Measurements from ENCODE around the gene C10orf90. TPM values are rescaled to one million over a fixed set of nuclear protein-coding genes. Genes with fewer than 3 reads are reported as not detected.

C10orf90 gene
- total RNA-seq, 3 donors from 2014 or later (not counting 1 experiment from before 2014, with no cell fraction given): not detected

GRCh38 chr10:126459878-126460481 lies 210.5 kb downstream of the C10orf90 start:
- no peak overlapping the region for H3K27ac Mint-ChIP-seq
- no peak overlapping the region for H3K4me3 Mint-ChIP-seq
- no peak for TF ChIP-seq CTCF (IDR thresholded peaks at IDR 0.05)
- ATAC-seq (no peak), DNase-seq (no peak)
- WGBS (ENCODE audit: insufficient coverage): 83% methylated on average over 6 of the region's 6 CpGs
- no peaks in the 10 kb centered on the region for H3K4me1 ChIP-seq (ENCODE audit: control insufficient read depth, insufficient read depth, low read length)
- peaks cover 33 to 40% of the 10 kb centered on the region in 2 donors for H3K27me3 Mint-ChIP-seq (ENCODE audit: low read depth in 2 of 2)
- H3K4me3 ChIP-seq (ENCODE audit: low read length): no peak overlapping the region
- H3K27ac ChIP-seq (ENCODE audit: low read length): no peak overlapping the region
- no peaks in the 10 kb centered on the region for H3K9me3 Mint-ChIP-seq
- H3K4me1 Mint-ChIP-seq: peaks cover 0 to 11% of the 10 kb centered on the region in 2 donors
- no peaks in the 10 kb centered on the region for H3K36me3 ChIP-seq (ENCODE audit: control insufficient read depth, insufficient read depth, low read length)
- no peaks in the 10 kb centered on the region for H3K9me3 ChIP-seq (ENCODE audit: control insufficient read depth, insufficient read depth, low read length)
- no peaks in the 10 kb centered on the region for H3K36me3 Mint-ChIP-seq
- intact Hi-C loops (cut with micrococcal nuclease): no loop called here
- peaks cover 2% of the 10 kb centered on the region for H3K27me3 ChIP-seq (ENCODE audit: control insufficient read depth, insufficient read depth, low read length)

GRCh38 chr10:126459032-126459831 lies 211.3 kb downstream of the C10orf90 start:
- no peaks in the 10 kb centered on the region for H3K9me3 ChIP-seq (ENCODE audit: control insufficient read depth, insufficient read depth, low read length)
- H3K27me3 Mint-ChIP-seq (ENCODE audit: low read depth in 2 of 2): peaks cover 31 to 33% of the 10 kb centered on the region in 2 donors
- peaks cover 0 to 11% of the 10 kb centered on the region in 2 donors for H3K4me1 Mint-ChIP-seq
- no peaks in the 10 kb centered on the region for H3K9me3 Mint-ChIP-seq
- no peaks in the 10 kb centered on the region for H3K4me1 ChIP-seq (ENCODE audit: control insufficient read depth, insufficient read depth, low read length)
- intact Hi-C loops (cut with micrococcal nuclease): no loop called here
- no peak overlapping the region for H3K27ac ChIP-seq (ENCODE audit: low read length)
- no peaks in the 10 kb centered on the region for H3K36me3 Mint-ChIP-seq
- peaks cover 2% of the 10 kb centered on the region for H3K27me3 ChIP-seq (ENCODE audit: control insufficient read depth, insufficient read depth, low read length)
- H3K36me3 ChIP-seq (ENCODE audit: control insufficient read depth, insufficient read depth, low read length): no peaks in the 10 kb centered on the region
- DNase-seq: no peak
- H3K4me3 Mint-ChIP-seq: no peak overlapping the region
- TF ChIP-seq CTCF (IDR thresholded peaks at IDR 0.05): no peak
- H3K4me3 ChIP-seq (ENCODE audit: low read length): no peak overlapping the region
- H3K27ac Mint-ChIP-seq: no peak overlapping the region
- WGBS (ENCODE audit: insufficient coverage): 87% methylated on average over 20 of the region's 20 CpGs
- no peak for ATAC-seq

DNA sequence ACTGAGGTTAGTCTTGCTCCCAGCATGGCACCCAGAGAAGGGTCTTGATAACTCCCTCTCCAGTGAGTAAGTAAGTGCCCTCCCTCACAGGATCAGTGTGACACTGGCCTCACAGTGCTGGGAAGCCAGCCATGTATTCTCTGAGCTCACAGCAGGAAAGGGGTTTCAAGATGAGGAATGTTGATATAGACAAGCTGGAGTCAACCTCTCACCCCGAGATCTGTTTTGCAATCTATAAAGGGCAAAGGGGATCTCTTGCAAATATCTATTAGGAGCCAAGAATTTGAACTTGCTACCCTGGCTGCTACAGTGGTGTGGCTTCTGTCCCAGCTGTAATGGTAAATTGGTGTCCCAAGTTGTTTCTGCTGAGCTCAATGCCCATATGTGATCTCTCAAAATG lies 212.0 kb downstream of the C10orf90 start:
- Histone ChIP-seq H3K27me3 (ENCODE audit: control insufficient read depth, insufficient read depth, low read length) (no peaks in the 10 kb centered on the region), H3K27ac (ENCODE audit: low read length) (no peak overlapping the region), H3K9me3 (ENCODE audit: control insufficient read depth, insufficient read depth, low read length) (no peaks in the 10 kb centered on the region), H3K4me1 (ENCODE audit: control insufficient read depth, insufficient read depth, low read length) (no peaks in the 10 kb centered on the region), H3K36me3 (ENCODE audit: control insufficient read depth, insufficient read depth, low read length) (no peaks in the 10 kb centered on the region), H3K4me3 (ENCODE audit: low read length) (no peak overlapping the region)
- ATAC-seq (no peak), DNase-seq (no peak)
- peaks cover 0 to 9% of the 10 kb centered on the region in 2 donors for H3K4me1 Mint-ChIP-seq
- intact Hi-C loops (cut with micrococcal nuclease): no loop called here
- no peak for TF ChIP-seq CTCF (IDR thresholded peaks at IDR 0.05)
- H3K9me3 Mint-ChIP-seq: no peaks in the 10 kb centered on the region
- H3K27ac Mint-ChIP-seq: no peak overlapping the region
- H3K36me3 Mint-ChIP-seq: no peaks in the 10 kb centered on the region
- WGBS (ENCODE audit: insufficient coverage): 45% methylated on average over 1 of the region's 1 CpG
- peaks cover 25 to 30% of the 10 kb centered on the region in 2 donors for H3K27me3 Mint-ChIP-seq (ENCODE audit: low read depth in 2 of 2)
- no peak overlapping the region for H3K4me3 Mint-ChIP-seq

Measured in natural killer cell (primary cell).